GM12872 (cell line): ENCODE results near the gene SLC30A7.

Experiments
- TF ChIP-seq, protein P1 (sequence below): IDR thresholded peaks from 3 replicates; pipeline ENCODE4 v1.5.1; 2011; ENCODE audit warnings: low read depth, mild to moderate bottlenecking, low read length, moderate library complexity; ENCODE audit not compliant: insufficient read depth

SLC30A7 gene

DNA sequence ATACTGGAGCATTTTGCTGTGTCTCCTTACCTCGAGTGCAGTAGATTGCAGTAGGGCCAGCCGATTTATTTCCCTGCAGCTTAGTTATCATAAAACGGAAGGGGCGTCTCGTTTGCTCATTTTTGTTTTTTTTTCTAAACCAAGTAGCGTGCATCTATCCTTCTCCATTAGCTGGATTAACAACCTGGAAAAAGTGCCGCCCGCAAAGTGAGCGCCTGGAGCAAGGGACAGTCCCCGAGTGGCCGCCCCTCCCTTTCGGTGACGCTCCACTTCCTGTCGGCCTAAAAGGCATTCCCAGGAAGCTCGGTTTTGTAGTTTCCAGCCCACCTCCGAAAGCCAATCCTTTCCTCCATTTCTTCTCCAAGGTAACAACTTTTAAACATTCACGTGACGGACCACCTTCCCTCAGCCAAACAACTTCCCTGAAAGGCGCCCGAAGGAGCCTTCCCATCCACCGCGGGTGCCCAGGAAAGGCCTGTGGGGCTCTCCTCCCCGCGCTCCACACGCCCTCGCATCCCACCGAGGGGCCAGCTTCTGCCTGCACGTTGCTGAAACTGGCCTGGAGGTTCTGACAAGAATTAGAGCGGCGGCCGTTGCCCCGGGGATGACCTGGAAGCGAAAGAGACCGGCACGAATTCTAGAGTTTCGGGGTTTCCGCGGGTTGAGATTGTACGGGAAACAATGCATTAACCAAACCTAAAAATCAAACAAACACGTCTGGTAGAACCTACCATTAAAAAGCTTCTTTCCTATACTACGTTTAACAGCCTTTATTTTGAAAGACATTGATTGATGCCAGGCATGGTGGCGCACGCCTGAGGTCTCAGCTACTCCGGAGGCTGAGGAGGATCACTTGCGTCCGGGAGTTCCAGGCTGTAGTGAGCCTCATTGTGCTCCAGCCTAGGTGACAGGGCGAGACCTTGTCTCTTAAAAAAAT, 1.0 kb upstream of the SLC30A7 start, which contains the start of gene EXTL2:
Gene EXTL2, minus strand, starts transcription at position 240 of the 937 bp plus-strand sequence. CDS start 6,085 bp downstream, outside the sequence.
- TF ChIP-seq, protein P1, sequence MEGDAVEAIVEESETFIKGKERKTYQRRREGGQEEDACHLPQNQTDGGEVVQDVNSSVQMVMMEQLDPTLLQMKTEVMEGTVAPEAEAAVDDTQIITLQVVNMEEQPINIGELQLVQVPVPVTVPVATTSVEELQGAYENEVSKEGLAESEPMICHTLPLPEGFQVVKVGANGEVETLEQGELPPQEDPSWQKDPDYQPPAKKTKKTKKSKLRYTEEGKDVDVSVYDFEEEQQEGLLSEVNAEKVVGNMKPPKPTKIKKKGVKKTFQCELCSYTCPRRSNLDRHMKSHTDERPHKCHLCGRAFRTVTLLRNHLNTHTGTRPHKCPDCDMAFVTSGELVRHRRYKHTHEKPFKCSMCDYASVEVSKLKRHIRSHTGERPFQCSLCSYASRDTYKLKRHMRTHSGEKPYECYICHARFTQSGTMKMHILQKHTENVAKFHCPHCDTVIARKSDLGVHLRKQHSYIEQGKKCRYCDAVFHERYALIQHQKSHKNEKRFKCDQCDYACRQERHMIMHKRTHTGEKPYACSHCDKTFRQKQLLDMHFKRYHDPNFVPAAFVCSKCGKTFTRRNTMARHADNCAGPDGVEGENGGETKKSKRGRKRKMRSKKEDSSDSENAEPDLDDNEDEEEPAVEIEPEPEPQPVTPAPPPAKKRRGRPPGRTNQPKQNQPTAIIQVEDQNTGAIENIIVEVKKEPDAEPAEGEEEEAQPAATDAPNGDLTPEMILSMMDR = no peak

DNA sequence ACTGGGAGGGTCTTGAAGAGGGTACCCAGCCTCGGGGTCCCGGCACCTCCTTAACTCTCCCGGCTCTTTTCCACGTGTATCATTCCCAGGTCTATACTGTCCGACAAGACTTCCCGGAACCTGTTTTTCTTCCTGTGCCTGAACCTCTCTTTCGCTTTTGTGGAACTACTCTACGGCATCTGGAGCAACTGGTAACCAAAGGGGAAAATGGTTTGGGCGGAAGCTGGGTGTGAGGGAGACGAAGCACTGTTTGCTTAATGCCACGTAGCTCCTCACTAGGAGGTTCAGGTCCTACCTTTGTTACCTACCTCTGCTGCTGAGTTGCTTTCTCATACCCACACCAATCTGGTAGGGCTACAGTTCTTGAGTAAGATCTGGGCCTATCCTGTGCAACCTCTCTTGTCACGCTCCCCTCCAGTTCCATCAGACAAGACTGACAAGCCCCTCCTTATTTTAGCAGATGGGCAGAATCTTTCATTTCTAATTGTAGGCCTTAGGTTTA, 642 bp downstream of the SLC30A7 start:
- TF ChIP-seq, protein P1 = no peak

DNA sequence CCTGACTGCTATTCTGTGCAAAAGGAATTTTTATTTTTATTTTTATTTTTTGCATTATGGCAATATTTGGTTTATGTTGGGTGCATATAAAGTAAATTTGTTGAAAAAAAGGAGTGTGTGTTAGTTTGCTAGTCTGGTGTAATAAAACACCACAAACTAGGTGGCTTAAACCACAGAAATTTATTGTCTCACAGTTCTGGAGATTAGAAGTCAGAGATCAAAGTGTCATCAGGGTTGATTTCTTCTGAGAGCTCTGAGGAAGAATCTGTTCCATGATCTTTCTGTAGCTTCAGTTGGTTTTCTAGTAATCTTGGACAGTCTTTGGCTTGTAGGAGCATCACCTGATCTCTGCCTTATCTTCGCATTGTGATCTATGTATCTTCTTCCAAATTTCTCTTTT, 6.5 kb downstream of the SLC30A7 start:
- TF ChIP-seq, protein P1 = no peak

DNA sequence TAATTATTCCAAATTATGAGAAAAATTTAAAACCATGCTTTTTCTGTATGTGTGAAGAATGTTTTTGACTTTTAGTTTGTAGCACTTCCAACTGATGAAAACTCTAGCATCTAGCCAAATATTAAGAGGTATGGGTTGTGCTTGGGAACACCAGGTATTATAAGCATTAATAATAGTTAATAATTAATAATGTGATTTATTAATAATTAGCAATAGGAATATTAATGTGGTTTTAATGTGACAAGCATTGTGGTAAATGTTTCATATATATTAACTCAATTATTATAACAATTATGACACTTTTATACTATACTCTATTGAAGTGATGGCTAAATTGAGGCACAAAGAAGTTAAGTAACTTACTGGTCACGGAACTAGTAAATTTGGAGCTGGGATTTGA, 7.9 kb downstream of the SLC30A7 start:
- TF ChIP-seq, protein P1 = no peak

DNA sequence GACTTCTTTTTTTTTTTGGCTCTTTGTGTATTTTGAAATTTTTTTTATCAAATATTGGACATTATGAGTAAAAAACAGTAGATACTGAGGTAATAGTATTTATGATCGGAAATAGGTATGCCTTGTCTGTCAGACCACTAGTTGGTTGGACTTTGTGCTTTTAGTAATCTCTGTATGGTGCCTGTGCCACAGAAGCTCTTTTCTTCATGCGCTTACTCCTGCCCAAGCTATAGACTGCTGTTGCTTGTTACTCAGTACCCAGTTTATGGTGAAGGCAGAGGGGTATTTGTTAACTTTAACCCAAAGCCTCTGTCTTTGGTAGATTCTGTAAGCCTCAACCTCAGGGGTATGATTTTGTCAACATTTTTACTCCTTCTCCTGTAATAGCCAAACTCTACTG, 8.6 kb downstream of the SLC30A7 start:
- TF ChIP-seq, protein P1 = no peak

DNA sequence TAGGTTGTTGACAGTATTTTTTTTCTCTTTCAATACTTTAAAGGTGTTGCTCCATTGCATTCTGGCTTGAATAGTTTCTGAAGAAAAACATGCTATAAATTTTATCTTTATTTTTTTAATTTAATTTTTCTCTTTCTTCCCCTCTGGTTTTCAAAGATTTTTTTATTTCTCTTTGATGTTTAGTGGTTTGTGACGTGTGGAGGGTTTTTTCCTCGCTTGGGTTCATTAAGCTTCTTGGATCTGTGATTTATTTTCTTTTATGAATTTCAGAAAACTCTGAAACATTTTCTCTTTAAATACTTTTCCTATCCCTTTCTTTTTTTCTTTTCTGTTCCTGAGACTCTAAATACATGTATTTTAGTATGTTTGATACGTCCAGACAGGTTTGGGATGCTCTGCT, 9.3 kb downstream of the SLC30A7 start:
- TF ChIP-seq, protein P1 = no peak

DNA sequence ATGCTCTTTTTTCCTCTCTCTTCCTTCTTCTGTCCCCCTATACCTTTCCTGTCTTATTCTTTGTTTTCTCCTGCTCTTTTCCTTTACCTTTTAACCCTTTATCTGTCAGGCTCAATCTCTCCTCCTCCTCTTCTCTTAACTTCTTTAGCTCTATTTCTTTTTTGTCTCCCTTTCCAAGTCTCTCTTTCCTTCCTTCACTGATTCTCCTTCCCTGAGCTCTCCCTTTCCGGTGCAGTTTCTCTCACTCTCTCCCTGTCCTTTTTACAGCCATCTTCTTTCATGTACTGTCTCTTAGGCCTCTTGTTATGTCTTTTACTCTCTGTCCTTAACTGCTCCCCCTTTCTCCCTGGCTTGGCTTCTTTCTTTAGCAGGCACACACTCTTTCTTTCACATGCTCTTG, 12.0 kb downstream of the SLC30A7 start:
- TF ChIP-seq, protein P1 = no peak
